Endothelial cell (in vitro differentiated cells): ENCODE measurements around the gene PARVB. TPM values are rescaled to one million over a fixed set of nuclear protein-coding genes. Genes with fewer than 3 reads are reported as not detected.
A peak's percentile ranks its signal among the peaks of the same experiment; 100 is the strongest.

Experiments used
- DNase-seq: peaks from one replicate; pipeline ENCODE4 v3.0.0; 2021; ENCODE audit warnings: low spot score
- H3K27ac Mint-ChIP-seq: one replicate; pipeline ENCODE4 v1.8.0; 2021; ENCODE audit warnings: mixed read lengths, inconsistent platforms; ENCODE audit not compliant: unreplicated experiment
- H3K27me3 Mint-ChIP-seq: one replicate; pipeline ENCODE4 v1.8.0; 2021; ENCODE audit warnings: mild to moderate bottlenecking, moderate library complexity, mixed read lengths, inconsistent platforms; ENCODE audit not compliant: unreplicated experiment
- H3K36me3 Mint-ChIP-seq: one replicate; pipeline ENCODE4 v1.8.0; 2021; ENCODE audit warnings: mild to moderate bottlenecking, low read depth, mixed read lengths, inconsistent platforms; ENCODE audit not compliant: unreplicated experiment
- H3K4me1 Mint-ChIP-seq: one replicate; pipeline ENCODE4 v1.8.0; 2021; ENCODE audit warnings: mild to moderate bottlenecking, mixed read lengths, inconsistent platforms; ENCODE audit not compliant: unreplicated experiment
- H3K4me3 Mint-ChIP-seq: one replicate; pipeline ENCODE4 v1.8.0; 2021; ENCODE audit warnings: mild to moderate bottlenecking, mixed read lengths, inconsistent platforms; ENCODE audit not compliant: unreplicated experiment
- H3K9me3 Mint-ChIP-seq: one replicate; pipeline ENCODE4 v1.8.0; 2021; ENCODE audit warnings: mixed read lengths, inconsistent platforms; ENCODE audit not compliant: unreplicated experiment
- CTCF ChIP-seq: fragments of 200-600 bp; sonication (generic); IDR thresholded peaks from one replicate; pipeline ENCODE4 v1.5.0; 2021; ENCODE audit warnings: antibody characterized with exemption; ENCODE audit not compliant: unreplicated experiment
- total RNA-seq: library from RNA; stranded (reverse); fragmentation: NEBNext Ultra II Directional; extraction: Animal tissue kit (Norgen Biotek cat#: 25700); gene quantifications from one replicate; pipeline ENCODE4 v1.2.1, GENCODE V29; 2021; ENCODE audit not compliant: unreplicated experiment

Gene PARVB
- total RNA-seq, 1 donor from 2014 or later: 105 TPM

DNA sequence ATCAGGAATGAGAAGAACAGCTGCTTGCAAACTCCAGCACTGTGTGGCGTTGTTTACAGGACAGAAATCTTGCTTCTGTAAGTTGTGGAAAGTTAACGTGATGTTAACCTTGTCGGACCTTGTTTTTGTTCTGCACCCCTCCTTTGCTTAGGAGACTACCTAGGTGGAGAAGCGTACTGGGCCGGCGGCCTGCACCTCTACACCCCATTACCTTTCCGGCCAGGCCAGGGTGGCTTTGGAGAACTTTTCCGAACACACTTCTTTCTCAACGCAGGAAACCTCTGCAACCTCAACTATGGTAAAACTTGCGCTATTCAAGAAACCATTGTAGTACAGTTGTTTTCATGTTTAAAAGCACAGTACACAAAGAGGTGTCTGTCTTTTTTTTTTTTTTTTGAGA lies 35.1 kb upstream of the PARVB start:
- H3K9me3 Mint-ChIP-seq: no peaks in the 10 kb centered on the region
- H3K4me3 Mint-ChIP-seq: no peak overlapping the region
- no peaks in the 10 kb centered on the region for H3K4me1 Mint-ChIP-seq
- no peak for TF ChIP-seq CTCF
- peaks cover 15% of the 10 kb centered on the region for H3K36me3 Mint-ChIP-seq
- no peak for DNase-seq
- H3K27me3 Mint-ChIP-seq: peaks cover 3% of the 10 kb centered on the region
- no peak overlapping the region for H3K27ac Mint-ChIP-seq

DNA sequence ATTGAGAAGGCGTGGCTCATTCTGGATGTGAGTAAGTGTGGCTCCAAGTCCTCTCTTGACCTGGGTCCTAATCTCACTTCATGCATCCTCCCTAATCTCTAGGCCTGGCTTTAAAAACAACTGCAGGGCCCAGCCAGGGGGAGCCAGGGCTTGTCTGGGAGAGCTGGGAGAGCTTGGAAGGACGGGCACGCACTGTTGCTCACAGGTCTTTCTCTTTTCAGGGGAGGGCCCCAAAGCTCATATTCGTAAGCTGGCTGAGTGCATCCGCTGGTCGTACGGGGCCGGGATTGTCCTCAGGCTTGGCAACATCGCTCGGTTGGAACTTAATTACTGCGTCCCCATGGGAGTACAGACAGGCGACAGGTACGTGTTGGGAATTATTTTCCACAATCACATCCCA lies 34.1 kb upstream of the PARVB start:
- Mint-ChIP-seq H3K9me3 (no peaks in the 10 kb centered on the region), H3K27me3 (peaks cover 4% of the 10 kb centered on the region), H3K36me3 (peaks cover 17% of the 10 kb centered on the region), H3K27ac (no peak overlapping the region), H3K4me3 (no peak overlapping the region), H3K4me1 (no peaks in the 10 kb centered on the region)
- TF ChIP-seq CTCF: no peak
- DNase-seq: no peak

DNA sequence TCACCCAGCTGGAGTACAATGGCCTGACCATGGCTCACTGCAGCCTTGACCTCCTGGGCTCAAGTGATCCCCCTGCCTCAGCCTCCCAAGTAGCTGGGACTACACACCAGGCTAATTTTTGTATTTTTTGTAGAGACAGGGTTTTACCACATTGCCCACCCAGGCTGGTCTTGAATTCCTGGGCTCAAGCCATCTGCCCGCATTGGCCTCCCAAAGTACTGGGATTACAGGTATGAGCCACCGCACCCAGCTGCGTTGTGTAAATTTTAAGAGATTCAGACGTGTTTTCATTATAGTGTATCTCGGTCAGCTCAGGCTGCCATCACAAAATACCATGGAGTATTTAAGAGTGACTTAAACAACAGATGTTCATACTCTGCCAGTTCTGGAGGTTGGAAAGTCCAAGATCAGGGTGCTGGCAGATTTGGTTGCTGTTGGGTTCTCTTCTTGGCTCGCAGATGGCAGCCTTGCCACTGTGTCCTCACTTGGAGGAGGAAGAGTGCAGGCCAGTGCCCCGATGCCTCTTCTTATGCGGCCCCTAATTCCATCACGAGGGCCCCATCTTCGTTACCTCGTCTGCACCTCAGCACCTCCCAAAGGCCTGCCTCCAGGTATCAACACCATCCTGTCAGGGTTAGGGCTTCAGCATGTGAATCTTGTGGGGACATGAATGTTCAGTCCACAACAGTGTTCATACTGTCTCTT lies 32.6 kb upstream of the PARVB start:
- H3K4me3 Mint-ChIP-seq: no peak overlapping the region
- peaks cover 6% of the 10 kb centered on the region for H3K27me3 Mint-ChIP-seq

DNA sequence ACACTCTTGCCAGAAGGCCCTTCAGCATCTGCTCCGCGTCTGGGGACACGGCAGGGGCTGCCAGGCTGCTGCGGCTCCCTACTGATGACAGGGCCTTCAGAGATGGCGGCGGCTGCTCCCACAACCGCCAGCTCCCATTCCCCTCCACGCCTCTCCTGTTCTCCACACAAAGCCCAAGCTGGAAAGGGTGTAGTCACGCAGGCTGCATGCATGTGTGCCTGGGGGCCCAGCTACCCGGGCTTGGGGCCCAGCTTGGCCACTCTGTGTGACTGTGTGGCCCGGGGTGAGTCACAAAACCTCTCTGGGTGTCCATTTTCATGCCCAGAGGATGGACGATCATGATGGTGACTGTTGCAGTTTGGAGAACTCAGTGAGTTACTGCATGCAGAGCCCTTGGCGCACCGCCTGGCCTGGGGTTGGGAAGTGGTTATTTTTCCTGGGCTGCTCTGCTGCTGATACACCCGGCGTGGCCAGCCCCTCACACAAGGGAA lies 31.7 kb upstream of the PARVB start:
- no peak overlapping the region for H3K27ac Mint-ChIP-seq
- H3K4me3 Mint-ChIP-seq: no peak overlapping the region
- DNase-seq: no peak
- no peak for TF ChIP-seq CTCF
- H3K9me3 Mint-ChIP-seq: no peaks in the 10 kb centered on the region
- peaks cover 24% of the 10 kb centered on the region for H3K36me3 Mint-ChIP-seq
- H3K27me3 Mint-ChIP-seq: peaks cover 3% of the 10 kb centered on the region
- H3K4me1 Mint-ChIP-seq: peaks cover 2% of the 10 kb centered on the region

More for the DNA sequence above, 32.6 kb upstream of the PARVB start:
- TF ChIP-seq CTCF: no peak
- peaks cover 2% of the 10 kb centered on the region for H3K4me1 Mint-ChIP-seq
- H3K9me3 Mint-ChIP-seq: no peaks in the 10 kb centered on the region
- no peak overlapping the region for H3K27ac Mint-ChIP-seq
- no peak for DNase-seq
- H3K36me3 Mint-ChIP-seq: peaks cover 20% of the 10 kb centered on the region

DNA sequence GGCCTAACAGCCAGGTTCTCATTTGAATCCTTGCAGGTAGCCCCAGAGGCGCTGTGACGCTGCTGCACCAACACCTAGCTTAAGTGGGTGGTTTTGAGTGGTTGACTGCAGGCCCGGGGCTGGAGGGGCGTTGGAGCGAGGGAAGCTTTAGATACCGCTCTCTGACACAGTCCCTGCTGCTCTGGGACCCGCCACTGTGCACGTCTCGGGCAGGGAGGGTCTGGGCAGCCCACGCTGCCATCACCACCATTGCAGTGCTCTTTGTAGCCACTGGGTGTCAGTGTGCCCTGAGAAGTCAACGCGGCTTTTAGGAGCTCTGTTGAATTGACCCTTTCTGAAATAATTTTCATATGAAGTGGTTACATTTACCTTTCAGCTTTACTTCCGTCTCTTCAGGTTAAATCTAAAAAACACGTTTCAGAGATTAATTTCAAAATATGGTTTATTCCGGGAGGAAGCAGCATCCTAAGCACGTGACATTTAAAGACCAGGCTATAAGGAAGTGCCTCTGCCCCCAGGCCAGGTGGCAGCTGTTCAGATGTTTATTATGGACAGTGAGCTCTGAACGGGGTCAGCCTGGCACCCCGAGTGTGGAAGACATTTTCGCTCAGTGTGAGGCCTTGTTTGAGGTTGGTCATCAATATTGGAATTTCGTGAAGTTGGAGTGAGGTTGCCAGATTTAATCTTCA lies 30.9 kb upstream of the PARVB start:
- Mint-ChIP-seq H3K4me3 (no peak overlapping the region), H3K27ac (no peak overlapping the region), H3K4me1 (peaks cover 2% of the 10 kb centered on the region), H3K9me3 (no peaks in the 10 kb centered on the region), H3K36me3 (peaks cover 29% of the 10 kb centered on the region), H3K27me3 (peaks cover 3% of the 10 kb centered on the region)
- DNase-seq: peak; percentile 72
- peak; percentile 89 for TF ChIP-seq CTCF
